HG03196 (cell line): Measurements from ENCODE around the gene ABCC1.
"Not testable (repeated sequence)": the region's sequence is repeated elsewhere in the genome, so short reads cannot be mapped to it uniquely, and the experiment has no call there.

ENCODE experiments used
- ATAC-seq: cut with Tn5 transposase; IDR thresholded peaks from one replicate; pipeline ENCODE4 v1.9.1; 2021; ENCODE audit not compliant: unreplicated experiment

Gene ABCC1

GRCh38 chr16:16148755-16149154 lies 199.3 kb downstream of the ABCC1 start:
- no peak for ATAC-seq

GRCh38 chr16:16149710-16150116 lies 200.3 kb downstream of the ABCC1 start:
- no peak for ATAC-seq

GRCh38 chr16:16150117-16150877 lies 200.9 kb downstream of the ABCC1 start:
- ATAC-seq, result no peak

GRCh38 chr16:16150878-16151152 lies 201.4 kb downstream of the ABCC1 start:
- ATAC-seq, result no peak

- no peak for ATAC-seq
Measured at GRCh38 chr16:16151315-16151714, 201.9 kb downstream of the ABCC1 start.

GRCh38 chr16:16153000-16153399 lies 203.6 kb downstream of the ABCC1 start:
- not testable (repeated sequence) for ATAC-seq

GRCh38 chr16:16154281-16154951 lies 205.0 kb downstream of the ABCC1 start:
- no peak for ATAC-seq

GRCh38 chr16:16155234-16155633 lies 205.8 kb downstream of the ABCC1 start:
- ATAC-seq, result no peak

- no peak for ATAC-seq
Measured at GRCh38 chr16:16157166-16157565, 207.8 kb downstream of the ABCC1 start.

- no peak for ATAC-seq
Measured at GRCh38 chr16:16158082-16158658, 208.8 kb downstream of the ABCC1 start.

GRCh38 chr16:16158741-16159374 lies 209.4 kb downstream of the ABCC1 start:
- ATAC-seq, result no peak

- ATAC-seq, result no peak
Measured at GRCh38 chr16:16159662-16160061, 210.2 kb downstream of the ABCC1 start.

GRCh38 chr16:16161319-16161718 lies 211.9 kb downstream of the ABCC1 start:
- no peak for ATAC-seq

- ATAC-seq, result not testable (repeated sequence)
Measured at GRCh38 chr16:16161840-16162239, 212.4 kb downstream of the ABCC1 start.

GRCh38 chr16:16162591-16162990 lies 213.2 kb downstream of the ABCC1 start:
- ATAC-seq, result no peak

GRCh38 chr16:16163109-16163508 lies 213.7 kb downstream of the ABCC1 start:
- no peak for ATAC-seq

- no peak for ATAC-seq
Measured at GRCh38 chr16:16163571-16163970, 214.2 kb downstream of the ABCC1 start.

- no peak for ATAC-seq
Measured at GRCh38 chr16:16164243-16164642, 214.8 kb downstream of the ABCC1 start.

- no peak for ATAC-seq
Measured at GRCh38 chr16:16166085-16166484, 216.7 kb downstream of the ABCC1 start.

GRCh38 chr16:16166949-16167348 lies 217.5 kb downstream of the ABCC1 start:
- ATAC-seq, result no peak

- no peak for ATAC-seq
Measured at GRCh38 chr16:16167927-16168326, 218.5 kb downstream of the ABCC1 start.

- ATAC-seq, result no peak
Measured at GRCh38 chr16:16168431-16168830, 219.0 kb downstream of the ABCC1 start.
